MM.1S (cell line): Measurements from ENCODE around the gene LMF1.

ENCODE experiments used
- EZH2phosphoT487 ChIP-seq: fragments of 300-600 bp; sonication (generic); IDR thresholded peaks from 2 replicates; pipeline ENCODE4 v1.6.1; 2018; ENCODE audit warnings: antibody characterized with exemption, low read length
- TF ChIP-seq, protein P1 (sequence below): fragments of 300-600 bp; sonication (generic); IDR thresholded peaks from 2 replicates; pipeline ENCODE4 v1.5.1; 2016; ENCODE audit warnings: antibody characterized with exemption, low read length, mixed read lengths

DNA sequence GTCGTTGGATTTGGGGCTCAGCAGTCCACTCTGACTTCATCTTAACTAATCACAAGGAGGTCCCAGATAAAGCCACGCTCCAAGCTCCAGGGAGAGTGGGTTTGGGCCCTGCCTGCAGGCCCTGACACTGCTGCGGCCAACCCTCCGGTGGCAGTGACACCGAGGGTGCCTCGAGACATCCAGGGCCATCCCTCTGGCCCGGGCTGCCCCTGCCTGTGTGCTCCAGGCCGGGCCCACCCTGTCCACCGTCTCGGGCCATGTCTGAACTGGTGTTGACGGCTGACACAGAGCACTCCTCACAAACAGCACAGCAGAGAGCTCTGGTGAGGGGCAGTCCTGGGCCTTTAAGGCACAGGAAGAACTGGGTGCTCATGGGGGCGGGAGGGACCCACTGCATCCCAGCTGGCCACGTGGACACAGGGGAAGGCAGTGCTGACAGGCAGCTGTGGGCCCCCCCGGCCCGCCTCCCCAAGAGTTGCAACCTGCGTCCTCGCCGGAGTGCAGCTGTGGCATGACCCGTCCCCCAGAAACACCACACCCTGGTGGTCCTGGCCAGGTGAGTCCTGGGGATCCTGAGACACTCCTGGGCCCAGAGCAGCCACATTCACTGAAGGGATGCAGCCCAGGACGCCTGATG, 80.0 kb downstream of the LMF1 start:
- TF ChIP-seq, protein P1, sequence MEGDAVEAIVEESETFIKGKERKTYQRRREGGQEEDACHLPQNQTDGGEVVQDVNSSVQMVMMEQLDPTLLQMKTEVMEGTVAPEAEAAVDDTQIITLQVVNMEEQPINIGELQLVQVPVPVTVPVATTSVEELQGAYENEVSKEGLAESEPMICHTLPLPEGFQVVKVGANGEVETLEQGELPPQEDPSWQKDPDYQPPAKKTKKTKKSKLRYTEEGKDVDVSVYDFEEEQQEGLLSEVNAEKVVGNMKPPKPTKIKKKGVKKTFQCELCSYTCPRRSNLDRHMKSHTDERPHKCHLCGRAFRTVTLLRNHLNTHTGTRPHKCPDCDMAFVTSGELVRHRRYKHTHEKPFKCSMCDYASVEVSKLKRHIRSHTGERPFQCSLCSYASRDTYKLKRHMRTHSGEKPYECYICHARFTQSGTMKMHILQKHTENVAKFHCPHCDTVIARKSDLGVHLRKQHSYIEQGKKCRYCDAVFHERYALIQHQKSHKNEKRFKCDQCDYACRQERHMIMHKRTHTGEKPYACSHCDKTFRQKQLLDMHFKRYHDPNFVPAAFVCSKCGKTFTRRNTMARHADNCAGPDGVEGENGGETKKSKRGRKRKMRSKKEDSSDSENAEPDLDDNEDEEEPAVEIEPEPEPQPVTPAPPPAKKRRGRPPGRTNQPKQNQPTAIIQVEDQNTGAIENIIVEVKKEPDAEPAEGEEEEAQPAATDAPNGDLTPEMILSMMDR, result no peak
- no peak for TF ChIP-seq EZH2phosphoT487
